Fibroblast of villous mesenchyme (primary cell): Measurements from ENCODE around the gene IGF2R. TPM values are rescaled to one million over a fixed set of nuclear protein-coding genes. Genes with fewer than 3 reads are reported as not detected.
"Not testable (repeated sequence)": the region's sequence is repeated elsewhere in the genome, so short reads cannot be mapped to it uniquely, and the experiment has no call there.

Source experiments
- DNase-seq: peaks from one replicate; pipeline ENCODE4 v3.0.0-alpha.2; 2010; ENCODE audit warnings: low read depth
- H3K4me3 ChIP-seq: 2 replicates; pipeline ENCODE4 v1.5.1; 2011; ENCODE audit warnings: low read depth, mild to moderate bottlenecking, low read length
- CTCF ChIP-seq: IDR thresholded peaks from 2 replicates; pipeline ENCODE4 v1.5.1; 2012; ENCODE audit warnings: low read depth, mild to moderate bottlenecking, low read length; ENCODE audit not compliant: insufficient read depth
- total RNA-seq: library from RNA; depleted of rRNA; stranded (reverse); fragments of >200 nt; gene quantifications from 2 replicates; pipeline ENCODE4 v1.2.3, GENCODE V29; 2012

Gene IGF2R
- total RNA-seq, 1 donor = 132 TPM

- no peak for TF ChIP-seq CTCF
- DNase-seq = no peak
- H3K4me3 ChIP-seq = no peak overlapping the region
These were observed 117.0 kb downstream of the IGF2R start for GRCh38 chr6:160085713-160086505.

- TF ChIP-seq CTCF = no peak
These were observed 117.9 kb downstream of the IGF2R start for GRCh38 chr6:160086754-160087153.

GRCh38 chr6:160088069-160088783 lies 119.3 kb downstream of the IGF2R start:
- TF ChIP-seq CTCF = peak; percentile 91
- DNase-seq = peak; percentile 85
- no peak overlapping the region for H3K4me3 ChIP-seq

More at GRCh38 chr6:160086754-160087153, 117.9 kb downstream of the IGF2R start:
- no peak overlapping the region for H3K4me3 ChIP-seq
- no peak for DNase-seq

- no peak overlapping the region for H3K4me3 ChIP-seq
- TF ChIP-seq CTCF = no peak
- no peak for DNase-seq
These were observed 120.1 kb downstream of the IGF2R start for GRCh38 chr6:160088784-160089533.

GRCh38 chr6:160089534-160089897 lies 120.6 kb downstream of the IGF2R start:
- H3K4me3 ChIP-seq = no peak overlapping the region
- TF ChIP-seq CTCF = no peak
- no peak for DNase-seq

- DNase-seq, H3K4me3 ChIP-seq: not testable (repeated sequence)
These were observed 121.8 kb downstream of the IGF2R start for GRCh38 chr6:160090442-160091239.

GRCh38 chr6:160092176-160092575 lies 123.3 kb downstream of the IGF2R start:
- not testable (repeated sequence) for DNase-seq

More at GRCh38 chr6:160092176-160092575, 123.3 kb downstream of the IGF2R start:
- not testable (repeated sequence) for H3K4me3 ChIP-seq
